ENCODE results near the gene KITLG. TPM values are rescaled to one million over a fixed set of nuclear protein-coding genes. Genes with fewer than 3 reads are reported as not detected.
A peak's percentile ranks its signal among the peaks of the same experiment; 100 is the strongest.

The KITLG gene
- total and polyA plus RNA-seq, 2 experiments from 2014 or later: 3.1 to 10.7 TPM

DNA sequence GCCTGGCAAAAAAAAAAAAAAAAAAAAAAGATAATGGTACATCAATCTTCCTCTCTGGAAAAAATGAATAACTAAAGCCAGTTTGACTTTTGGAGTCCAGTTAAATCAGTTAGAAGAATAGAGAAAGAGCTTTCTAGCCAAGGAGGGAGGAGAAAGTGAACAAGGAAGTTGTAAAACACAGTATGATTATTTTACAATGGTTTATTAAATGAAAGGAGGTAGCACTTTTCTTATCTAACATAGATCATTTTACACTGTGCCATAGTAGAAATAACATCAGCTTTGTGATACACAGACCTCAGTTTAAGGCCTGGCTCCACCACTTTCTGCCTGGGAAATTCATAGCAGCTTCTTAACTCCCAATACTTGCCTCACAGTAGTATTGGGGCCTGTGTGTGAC is 15.4 kb upstream of the KITLG start (continued):
- TF ChIP-seq, protein P1, sequence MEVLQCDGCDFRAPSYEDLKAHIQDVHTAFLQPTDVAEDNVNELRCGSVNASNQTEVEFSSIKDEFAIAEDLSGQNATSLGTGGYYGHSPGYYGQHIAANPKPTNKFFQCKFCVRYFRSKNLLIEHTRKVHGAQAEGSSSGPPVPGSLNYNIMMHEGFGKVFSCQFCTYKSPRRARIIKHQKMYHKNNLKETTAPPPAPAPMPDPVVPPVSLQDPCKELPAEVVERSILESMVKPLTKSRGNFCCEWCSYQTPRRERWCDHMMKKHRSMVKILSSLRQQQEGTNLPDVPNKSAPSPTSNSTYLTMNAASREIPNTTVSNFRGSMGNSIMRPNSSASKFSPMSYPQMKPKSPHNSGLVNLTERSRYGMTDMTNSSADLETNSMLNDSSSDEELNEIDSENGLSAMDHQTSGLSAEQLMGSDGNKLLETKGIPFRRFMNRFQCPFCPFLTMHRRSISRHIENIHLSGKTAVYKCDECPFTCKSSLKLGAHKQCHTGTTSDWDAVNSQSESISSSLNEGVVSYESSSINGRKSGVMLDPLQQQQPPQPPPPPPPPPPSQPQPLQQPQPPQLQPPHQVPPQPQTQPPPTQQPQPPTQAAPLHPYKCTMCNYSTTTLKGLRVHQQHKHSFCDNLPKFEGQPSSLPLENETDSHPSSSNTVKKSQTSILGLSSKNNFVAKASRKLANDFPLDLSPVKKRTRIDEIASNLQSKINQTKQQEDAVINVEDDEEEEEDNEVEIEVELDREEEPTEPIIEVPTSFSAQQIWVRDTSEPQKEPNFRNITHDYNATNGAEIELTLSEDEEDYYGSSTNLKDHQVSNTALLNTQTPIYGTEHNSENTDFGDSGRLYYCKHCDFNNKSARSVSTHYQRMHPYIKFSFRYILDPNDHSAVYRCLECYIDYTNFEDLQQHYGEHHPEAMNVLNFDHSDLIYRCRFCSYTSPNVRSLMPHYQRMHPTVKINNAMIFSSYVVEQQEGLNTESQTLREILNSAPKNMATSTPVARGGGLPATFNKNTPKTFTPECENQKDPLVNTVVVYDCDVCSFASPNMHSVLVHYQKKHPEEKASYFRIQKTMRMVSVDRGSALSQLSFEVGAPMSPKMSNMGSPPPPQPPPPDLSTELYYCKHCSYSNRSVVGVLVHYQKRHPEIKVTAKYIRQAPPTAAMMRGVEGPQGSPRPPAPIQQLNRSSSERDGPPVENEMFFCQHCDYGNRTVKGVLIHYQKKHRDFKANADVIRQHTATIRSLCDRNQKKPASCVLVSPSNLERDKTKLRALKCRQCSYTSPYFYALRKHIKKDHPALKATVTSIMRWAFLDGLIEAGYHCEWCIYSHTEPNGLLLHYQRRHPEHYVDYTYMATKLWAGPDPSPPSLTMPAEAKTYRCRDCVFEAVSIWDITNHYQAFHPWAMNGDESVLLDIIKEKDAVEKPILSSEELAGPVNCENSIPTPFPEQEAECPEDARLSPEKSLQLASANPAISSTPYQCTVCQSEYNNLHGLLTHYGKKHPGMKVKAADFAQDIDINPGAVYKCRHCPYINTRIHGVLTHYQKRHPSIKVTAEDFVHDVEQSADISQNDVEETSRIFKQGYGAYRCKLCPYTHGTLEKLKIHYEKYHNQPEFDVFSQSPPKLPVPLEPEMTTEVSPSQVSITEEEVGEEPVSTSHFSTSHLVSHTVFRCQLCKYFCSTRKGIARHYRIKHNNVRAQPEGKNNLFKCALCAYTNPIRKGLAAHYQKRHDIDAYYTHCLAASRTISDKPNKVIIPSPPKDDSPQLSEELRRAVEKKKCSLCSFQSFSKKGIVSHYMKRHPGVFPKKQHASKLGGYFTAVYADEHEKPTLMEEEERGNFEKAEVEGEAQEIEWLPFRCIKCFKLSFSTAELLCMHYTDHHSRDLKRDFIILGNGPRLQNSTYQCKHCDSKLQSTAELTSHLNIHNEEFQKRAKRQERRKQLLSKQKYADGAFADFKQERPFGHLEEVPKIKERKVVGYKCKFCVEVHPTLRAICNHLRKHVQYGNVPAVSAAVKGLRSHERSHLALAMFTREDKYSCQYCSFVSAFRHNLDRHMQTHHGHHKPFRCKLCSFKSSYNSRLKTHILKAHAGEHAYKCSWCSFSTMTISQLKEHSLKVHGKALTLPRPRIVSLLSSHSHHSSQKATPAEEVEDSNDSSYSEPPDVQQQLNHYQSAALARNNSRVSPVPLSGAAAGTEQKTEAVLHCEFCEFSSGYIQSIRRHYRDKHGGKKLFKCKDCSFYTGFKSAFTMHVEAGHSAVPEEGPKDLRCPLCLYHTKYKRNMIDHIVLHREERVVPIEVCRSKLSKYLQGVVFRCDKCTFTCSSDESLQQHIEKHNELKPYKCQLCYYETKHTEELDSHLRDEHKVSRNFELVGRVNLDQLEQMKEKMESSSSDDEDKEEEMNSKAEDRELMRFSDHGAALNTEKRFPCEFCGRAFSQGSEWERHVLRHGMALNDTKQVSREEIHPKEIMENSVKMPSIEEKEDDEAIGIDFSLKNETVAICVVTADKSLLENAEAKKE (CRISPR knock-in tag; IDR thresholded peaks at IDR 0.05): no peak
- no peak for TF ChIP-seq CREB1 (CRISPR knock-in tag; IDR thresholded peaks at IDR 0.05; ENCODE audit: low read depth)

GRCh38 chr12:88594780-88595179 is 14.5 kb upstream of the KITLG start:
- H3K4me2 ChIP-seq: no peak overlapping the region
- no peaks in the 10 kb centered on the region for H3K36me3 ChIP-seq (ENCODE audit: insufficient read depth)
- no peaks in the 10 kb centered on the region for H3K4me1 ChIP-seq (ENCODE audit: insufficient read depth)
- no peaks in the 10 kb centered on the region for H3F3A ChIP-seq (replicated peaks; ENCODE audit: low read depth)
- Mint-ChIP-seq H3K27me3 (ENCODE audit: insufficient read depth, low read depth, poor library complexity) (peaks cover 1% of the 10 kb centered on the region), H3K9me3 (no peaks in the 10 kb centered on the region), H3K4me3 (no peak overlapping the region), H3K27ac (no peak overlapping the region), H3K36me3 (ENCODE audit: low read depth) (no peaks in the 10 kb centered on the region; the same call in 2 of the 3 replicates), H3K4me1 (no peaks in the 10 kb centered on the region)
- peak overlapping the region; percentile 21; the same call in 1 of the 2 replicates for H2AFZ ChIP-seq
- no peak for ATAC-seq
- no peaks in the 10 kb centered on the region for H4K20me1 ChIP-seq (replicated peaks; ENCODE audit: insufficient read depth)
- no peak overlapping the region for H3K4me3 ChIP-seq
- H3K27ac ChIP-seq (ENCODE audit: low read depth): no peak overlapping the region
- no peaks in the 10 kb centered on the region for H3K27me3 ChIP-seq (ENCODE audit: insufficient read depth)
- 0 out of 2 replicates have a peak, but pooled peaks cover 5% of the 10 kb centered on the region for H3K9me2 ChIP-seq (ENCODE audit: insufficient read depth)
- no peaks in the 10 kb centered on the region for H3K79me2 ChIP-seq (replicated peaks; ENCODE audit: insufficient read depth)
- DNase-seq (ENCODE audit: low spot score): no peak
- TF ChIP-seq REST (IDR thresholded peaks at IDR 0.05; ENCODE audit: unreplicated experiment): no peak
- TF ChIP-seq, protein P1 (CRISPR knock-in tag; IDR thresholded peaks at IDR 0.05): no peak

Measured in GM23338 (cell line).